ENCODE results near the gene MALRD1. TPM values are rescaled to one million over a fixed set of nuclear protein-coding genes. Genes with fewer than 3 reads are reported as not detected.

The MALRD1 gene
- total and polyA plus RNA-seq, 2 of the 8 experiments (the other 6 are each of a cell fraction or from before 2014, with no cell fraction given): 0.32 to 0.35 TPM

GRCh38 chr10:19154375-19154774 lies 105.8 kb downstream of the MALRD1 start:
- H2BK15ac ChIP-seq (ENCODE audit: low read length): no peak overlapping the region
- no peaks in the 10 kb centered on the region for H3K9me3 ChIP-seq (ENCODE audit: insufficient read depth in 2 of 2, low read depth in 1 of 2, low read length in 1 of 2)
- H2BK120ac ChIP-seq (replicated peaks; ENCODE audit: low read depth, low read length): no peak overlapping the region
- ChIA-PET POLR2A (ENCODE audit: partially characterized antibody) (no interaction called here), CTCF (ENCODE audit: partially characterized antibody) (interaction anchor here (1.3 to 1.5 kb wide), 2 partner anchors 12 to 15 kb away, joined by 3 to 6 read pairs; no protein-coding TSS in a partner anchor)
- H3K4ac ChIP-seq (replicated peaks; ENCODE audit: insufficient read length, low read depth, low read length): no peak overlapping the region
- H4K5ac ChIP-seq (ENCODE audit: insufficient read length, low read depth, low read length): no peak overlapping the region
- H3K23me2 ChIP-seq (ENCODE audit: low read depth, low read length): no peaks in the 10 kb centered on the region
- no peak overlapping the region for H3K56ac ChIP-seq (replicated peaks; ENCODE audit: insufficient read length, low read depth, low read length)
- no peaks in the 10 kb centered on the region for H4K20me1 ChIP-seq (replicated peaks in 1 of 2; ENCODE audit: control insufficient read depth in 1 of 2, insufficient read depth in 2 of 2, low read length in 2 of 2)
- no peak for DNase-seq (ENCODE audit: low read depth in 1 of 2, low spot score in 2 of 2)
- H3K79me1 ChIP-seq (ENCODE audit: low read depth, low read length): no peaks in the 10 kb centered on the region
- no peaks in the 10 kb centered on the region for H3K27me3 ChIP-seq (replicated peaks in 1 of 4; ENCODE audit: control insufficient read depth in 3 of 4, extremely low read depth in 1 of 4, insufficient read depth in 3 of 4, low read length in 3 of 4)
- H3K14ac ChIP-seq (ENCODE audit: insufficient read length): no peak overlapping the region
- H3K4me2 ChIP-seq (ENCODE audit: insufficient read depth in 1 of 2, low read depth in 2 of 2, low read length in 2 of 2): no peak overlapping the region
- H4K8ac ChIP-seq (ENCODE audit: extremely low read depth, insufficient read depth, low read length): no peak overlapping the region
- H3K18ac ChIP-seq (ENCODE audit: extremely low read depth, low read length): no peak overlapping the region
- WGBS, 2 experiments (ENCODE audit: extremely low coverage in 1 of 2, insufficient coverage in 1 of 2, insufficient read length in 1 of 2, insufficient replicate concordance in 2 of 2, low coverage in 1 of 2, low lambda C conversion rate in 2 of 2, missing lambda C conversion rate in 1 of 2): 92% methylated on average over 4 of the region's 4 CpGs; no CpG with 5 or more reads in 1 of the 2 experiments
- H3K79me2 ChIP-seq (ENCODE audit: control insufficient read depth in 1 of 2, insufficient read depth in 2 of 2, low read length in 2 of 2): no peaks in the 10 kb centered on the region
- H2BK12ac ChIP-seq (ENCODE audit: low read depth, low read length): no peak overlapping the region
- FAIRE-seq: no peak
- H2BK20ac ChIP-seq (ENCODE audit: low read length): no peak overlapping the region
- H2AK5ac ChIP-seq (ENCODE audit: low read depth, low read length): no peak overlapping the region
- no peak overlapping the region for H3K27ac ChIP-seq (ENCODE audit: low read depth, low read length)
- H2BK5ac ChIP-seq (ENCODE audit: low read depth, low read length): no peak overlapping the region
- no peaks in the 10 kb centered on the region for H3K36me3 ChIP-seq (ENCODE audit: control insufficient read depth in 2 of 4, insufficient read depth in 4 of 4, low read length in 3 of 4)
- H3K4me3 ChIP-seq (ENCODE audit: extremely low read depth in 1 of 4, insufficient read depth in 2 of 4, low read depth in 3 of 4, low read length in 4 of 4): no peak overlapping the region
- TF ChIP-seq JUN (IDR thresholded peaks at IDR 0.05; ENCODE audit: low read depth, low read length) (no peak), TAF1 (IDR thresholded peaks at IDR 0.05; ENCODE audit: low read depth, low read length) (no peak), ATF3 (IDR thresholded peaks at IDR 0.05; ENCODE audit: insufficient read depth, low read depth, low read length) (no peak), TAF7 (optimal IDR thresholded peaks at IDR 0.05; ENCODE audit: borderline replicate concordance, low read depth, low read length) (no peak), TEAD4 (IDR thresholded peaks at IDR 0.05; ENCODE audit: low read depth, low read length) (no peak), POU5F1 (IDR thresholded peaks at IDR 0.05; ENCODE audit: low read depth, low read length) (no peak), EGR1 (IDR thresholded peaks at IDR 0.05; ENCODE audit: borderline replicate concordance, low read depth, low read length) (no peak), BCL11A (IDR thresholded peaks at IDR 0.05; ENCODE audit: low read depth in 2 of 2, low read length in 2 of 2) (no peak)
- H3K9ac ChIP-seq (replicated peaks in 1 of 4; ENCODE audit: extremely low read depth in 1 of 4, low read depth in 3 of 4, low read length in 3 of 4): no peak overlapping the region
- H4K91ac ChIP-seq (replicated peaks; ENCODE audit: insufficient read length, low read length): no peak overlapping the region
- no peak overlapping the region for H2AFZ ChIP-seq (ENCODE audit: low read length)
- no peak overlapping the region for H3K23ac ChIP-seq (ENCODE audit: insufficient read length)
- no peaks in the 10 kb centered on the region for H3K4me1 ChIP-seq (replicated peaks in 1 of 4; ENCODE audit: control insufficient read depth in 3 of 4, insufficient read depth in 4 of 4, low read length in 3 of 4)
